Gastrocnemius medialis (tissue), 4 donors: ENCODE data around the gene N4BP2.

Experiments
- CTCF ChIP-seq, 5 experiments: fragments of 450-650 bp in 3 of 5; fragments of 200-600 bp in 2 of 5; sonication (generic) in 2 of 5; IDR thresholded peaks in 4 of 5; conservative IDR thresholded peaks in 1 of 5; 1 replicate in 4 of 5; 2 replicates in 1 of 5; pipeline ENCODE4 v1.5.1; 2016 to 2019; ENCODE audit warnings: antibody characterized with exemption in 5 of 5, mild to moderate bottlenecking in 3 of 5, moderate library complexity in 3 of 5
- POLR2A ChIP-seq, 2 donors: fragments of 450-650 bp; IDR thresholded peaks; one replicate each; pipeline ENCODE4 v1.6.1; 2017; ENCODE audit warnings: antibody characterized with exemption in 2 of 2, mild to moderate bottlenecking in 2 of 2, moderate library complexity in 2 of 2

- no peak for TF ChIP-seq CTCF (IDR thresholded peaks at IDR 0.05 in 4 of 5, conservative IDR thresholded peaks at IDR 0.05 in 1 of 5)
- no peak for TF ChIP-seq POLR2A (IDR thresholded peaks at IDR 0.05)
These were observed 103.6 kb downstream of the N4BP2 start for GRCh38 chr4:40160258-40160657.
